WERI-Rb-1 (cell line): Measurements from ENCODE around the gene F8A1.
"Not testable (repeated sequence)": the region's sequence is repeated elsewhere in the genome, so short reads cannot be mapped to it uniquely, and the experiment has no call there.

ENCODE experiments used
- DNase-seq: peaks from one replicate; pipeline ENCODE4 v3.0.0-alpha.2; 2020
- H3K27ac ChIP-seq: fragments of 250-450 bp; sonication (Bioruptor Pico); 2 replicates; pipeline ENCODE4 v1.5.1; 2020; ENCODE audit warnings: mild to moderate bottlenecking, moderate library complexity
- H3K27me3 ChIP-seq: fragments of 250-450 bp; sonication (Bioruptor Pico); 2 replicates; pipeline ENCODE4 v1.5.1; 2021; ENCODE audit warnings: mild to moderate bottlenecking, low read depth, moderate library complexity; ENCODE audit not compliant: insufficient read depth, severe bottlenecking
- H3K36me3 ChIP-seq: fragments of 250-450 bp; sonication (Bioruptor Pico); 2 replicates; pipeline ENCODE4 v1.5.1; 2020; ENCODE audit warnings: mild to moderate bottlenecking, moderate library complexity
- H3K4me3 ChIP-seq: 2 replicates; pipeline ENCODE4 v1.5.1; 2011; ENCODE audit warnings: low read depth, mild to moderate bottlenecking, control low read depth, low read length
- H3K9me3 ChIP-seq: fragments of 250-450 bp; sonication (Bioruptor Pico); 2 replicates; pipeline ENCODE4 v1.5.1; 2021; ENCODE audit warnings: mild to moderate bottlenecking, moderate library complexity; ENCODE audit not compliant: severe bottlenecking
- TF ChIP-seq, protein P1 (sequence below): IDR thresholded peaks from 2 replicates; pipeline ENCODE4 v1.5.1; 2011; ENCODE audit warnings: low read depth, mild to moderate bottlenecking, control low read depth, inconsistent platforms, low read length

Gene F8A1

DNA sequence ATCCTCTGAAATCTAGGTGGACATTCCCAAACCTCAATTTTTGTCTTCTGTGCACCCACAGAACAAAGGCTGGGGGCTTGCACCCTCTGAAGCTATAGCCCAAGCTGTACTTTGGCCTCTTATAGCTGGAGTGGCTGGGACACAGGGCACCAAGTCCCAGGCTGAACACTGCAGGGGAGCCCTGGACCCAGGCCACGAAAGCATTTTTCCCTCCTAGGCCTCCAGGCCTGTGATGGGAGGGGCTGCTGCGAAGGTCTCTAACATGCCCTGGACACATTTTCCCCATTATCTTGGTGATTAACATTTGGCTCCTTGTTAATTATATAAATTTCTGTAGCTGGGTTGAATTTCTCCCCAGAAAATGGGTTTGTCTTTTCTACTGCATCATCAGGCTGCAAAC lies 27.9 kb downstream of the F8A1 start:
- H3K27ac ChIP-seq: no peak overlapping the region
- no peak for DNase-seq
- H3K36me3 ChIP-seq: no peaks in the 10 kb centered on the region
- TF ChIP-seq, protein P1, sequence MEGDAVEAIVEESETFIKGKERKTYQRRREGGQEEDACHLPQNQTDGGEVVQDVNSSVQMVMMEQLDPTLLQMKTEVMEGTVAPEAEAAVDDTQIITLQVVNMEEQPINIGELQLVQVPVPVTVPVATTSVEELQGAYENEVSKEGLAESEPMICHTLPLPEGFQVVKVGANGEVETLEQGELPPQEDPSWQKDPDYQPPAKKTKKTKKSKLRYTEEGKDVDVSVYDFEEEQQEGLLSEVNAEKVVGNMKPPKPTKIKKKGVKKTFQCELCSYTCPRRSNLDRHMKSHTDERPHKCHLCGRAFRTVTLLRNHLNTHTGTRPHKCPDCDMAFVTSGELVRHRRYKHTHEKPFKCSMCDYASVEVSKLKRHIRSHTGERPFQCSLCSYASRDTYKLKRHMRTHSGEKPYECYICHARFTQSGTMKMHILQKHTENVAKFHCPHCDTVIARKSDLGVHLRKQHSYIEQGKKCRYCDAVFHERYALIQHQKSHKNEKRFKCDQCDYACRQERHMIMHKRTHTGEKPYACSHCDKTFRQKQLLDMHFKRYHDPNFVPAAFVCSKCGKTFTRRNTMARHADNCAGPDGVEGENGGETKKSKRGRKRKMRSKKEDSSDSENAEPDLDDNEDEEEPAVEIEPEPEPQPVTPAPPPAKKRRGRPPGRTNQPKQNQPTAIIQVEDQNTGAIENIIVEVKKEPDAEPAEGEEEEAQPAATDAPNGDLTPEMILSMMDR: no peak
- no peak overlapping the region for H3K4me3 ChIP-seq
- no peaks in the 10 kb centered on the region for H3K27me3 ChIP-seq
- peaks cover 26% of the 10 kb centered on the region for H3K9me3 ChIP-seq

DNA sequence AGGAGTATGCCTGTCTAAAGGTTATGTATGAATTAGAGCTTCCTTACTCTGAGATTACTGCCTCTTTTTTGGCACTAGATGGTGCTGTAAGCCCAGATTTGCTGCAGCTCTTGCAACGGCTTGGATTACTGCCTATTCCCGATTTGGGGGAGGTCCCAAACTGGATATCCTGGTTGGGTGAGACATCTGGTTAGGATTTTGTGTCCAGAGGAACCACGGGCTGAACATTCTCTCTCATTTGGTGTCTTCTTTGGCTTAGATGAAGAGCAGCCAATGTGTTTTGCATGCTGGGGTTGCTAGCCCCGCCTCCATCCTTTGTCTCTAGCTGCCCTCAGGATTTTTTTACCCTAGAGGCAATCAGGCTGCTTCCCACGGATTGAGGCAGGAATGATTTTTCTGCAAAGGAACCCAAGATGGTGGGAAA lies 31.9 kb downstream of the F8A1 start:
- TF ChIP-seq, protein P1: peak; percentile 84
- H3K27ac ChIP-seq: no peak overlapping the region
- DNase-seq: peak; percentile 71
- H3K4me3 ChIP-seq: peak overlapping the region; percentile 36
- H3K9me3 ChIP-seq: peaks cover 12% of the 10 kb centered on the region
- H3K27me3 ChIP-seq: peaks cover 4% of the 10 kb centered on the region
- no peaks in the 10 kb centered on the region for H3K36me3 ChIP-seq

DNA sequence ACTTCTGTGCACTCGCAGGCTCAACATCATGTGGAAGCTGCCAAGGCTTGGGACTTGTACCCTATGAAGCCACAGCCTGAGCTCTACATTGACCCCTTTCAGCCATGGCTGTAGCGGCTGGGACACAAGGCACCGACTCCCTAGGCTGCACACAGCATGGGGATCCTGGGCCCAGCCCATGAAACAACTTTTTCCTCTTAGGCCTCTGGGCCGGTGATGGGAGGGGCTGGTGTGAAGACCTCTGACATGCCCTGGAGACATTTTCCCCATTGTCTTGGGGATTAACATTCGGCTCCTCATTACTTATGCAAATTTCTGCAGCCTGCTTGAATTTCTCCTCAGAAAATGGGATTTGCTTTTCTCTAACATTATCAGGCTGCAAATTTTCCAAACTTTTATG lies 38.6 kb downstream of the F8A1 start:
- not testable (repeated sequence) for H3K4me3 ChIP-seq, DNase-seq, H3K27ac ChIP-seq, H3K36me3 ChIP-seq, H3K9me3 ChIP-seq
- H3K27me3 ChIP-seq: peaks cover 40% of the 10 kb centered on the region
